ENCODE results near the gene EPHA4. TPM values are rescaled to one million over a fixed set of nuclear protein-coding genes. Genes with fewer than 3 reads are reported as not detected.

EPHA4 gene
- polyA plus RNA-seq, 2 of the 4 experiments (the other 2 are of a cell fraction), result 0.54 to 1.1 TPM

- no peaks in the 10 kb centered on the region for H3K4me1 ChIP-seq
- DNase-seq (ENCODE audit: low read depth in 1 of 2, low spot score in 1 of 2), result no peak
- no peaks in the 10 kb centered on the region for H3K9me3 ChIP-seq
- TF ChIP-seq JUNB (IDR thresholded peaks at IDR 0.05) (no peak), HOXB5 (CRISPR knock-in tag; IDR thresholded peaks at IDR 0.05) (no peak), FOSL2 (IDR thresholded peaks at IDR 0.05) (no peak), FOSL2 (CRISPR knock-in tag; IDR thresholded peaks at IDR 0.05) (no peak), SREBF2 (IDR thresholded peaks at IDR 0.05) (no peak)
- no peak overlapping the region for H3K27ac ChIP-seq
- H3K4me3 ChIP-seq, result no peak overlapping the region
- CTCF ChIA-PET, result interaction anchor here (1.2 kb wide), 1 partner anchor 8 kb away, joined by 3 read pairs; no protein-coding TSS in a partner anchor
- 55% methylated on average over 7 of the region's 7 CpGs for WGBS (ENCODE audit: missing lambda C conversion rate)
- no peak for FAIRE-seq
- no peak for ATAC-seq
- POLR2A ChIA-PET, result no interaction called here
- no peak overlapping the region for H3K4me2 ChIP-seq
These were observed 138.0 kb downstream of the EPHA4 start for GRCh38 chr2:221434142-221434541.

GRCh38 chr2:221431477-221431876, 140.6 kb downstream of the EPHA4 start:
- no peak for FAIRE-seq
- no peak for TF ChIP-seq BCL3 (IDR thresholded peaks at IDR 0.05)
- no peak for TF ChIP-seq ZSCAN20 (CRISPR knock-in tag; IDR thresholded peaks at IDR 0.05)
- no peak for TF ChIP-seq REST (IDR thresholded peaks at IDR 0.05)
- no peak for TF ChIP-seq RARB (CRISPR knock-in tag; IDR thresholded peaks at IDR 0.05)
- TF ChIP-seq RFX5 (IDR thresholded peaks at IDR 0.05), result no peak
- TF ChIP-seq ZNF302 (CRISPR knock-in tag; IDR thresholded peaks at IDR 0.05), result no peak
- TF ChIP-seq FOSB (CRISPR knock-in tag; IDR thresholded peaks at IDR 0.05), result no peak
- TF ChIP-seq MAFK (IDR thresholded peaks at IDR 0.05; ENCODE audit: partially characterized antibody), result no peak
- TF ChIP-seq RAD21 (conservative IDR thresholded peaks at IDR 0.05 in 1 of 2, IDR thresholded peaks at IDR 0.05 in 1 of 2), result no peak
- TF ChIP-seq EHF (CRISPR knock-in tag; IDR thresholded peaks at IDR 0.05), result no peak
- no peak for TF ChIP-seq CHD2 (IDR thresholded peaks at IDR 0.05; ENCODE audit: low read length, partially characterized antibody)
- no peak for TF ChIP-seq MAX (IDR thresholded peaks at IDR 0.05)
- TF ChIP-seq ELK1 (IDR thresholded peaks at IDR 0.05; ENCODE audit: low read depth, low read length), result no peak
- no peak for TF ChIP-seq KDM5A (IDR thresholded peaks at IDR 0.05)
- no peak for TF ChIP-seq EHMT2 (IDR thresholded peaks at IDR 0.05; ENCODE audit: low read depth)
- TF ChIP-seq JUN (IDR thresholded peaks at IDR 0.05), result no peak
- TF ChIP-seq GATA3 (IDR thresholded peaks at IDR 0.05; ENCODE audit: borderline replicate concordance), result no peak
- TF ChIP-seq CTCF (IDR thresholded peaks at IDR 0.05), result no peak
- no peak for DNase-seq (ENCODE audit: low read depth in 1 of 2, low spot score in 1 of 2)
- H3K4me1 ChIP-seq, result no peaks in the 10 kb centered on the region
- no peaks in the 10 kb centered on the region for H3K9me3 ChIP-seq
- 28% methylated on average over 3 of the region's 3 CpGs for WGBS (ENCODE audit: missing lambda C conversion rate)
- CTCF ChIA-PET, result no interaction called here
- no peak for ATAC-seq
- H3K4me2 ChIP-seq, result no peak overlapping the region
- POLR2A ChIA-PET, result no interaction called here
- H3K27ac ChIP-seq, result no peak overlapping the region
- no peak overlapping the region for H3K4me3 ChIP-seq
